NCI-H345 treated with DMSO at 0.1 percent for 48 hours (cell line): ENCODE measurements around the gene RPS6KA2.
"Not testable (repeated sequence)": the region's sequence is repeated elsewhere in the genome, so short reads cannot be mapped to it uniquely, and the experiment has no call there.

ENCODE experiments used
- DNase-seq: peaks from one replicate; lab custom pipeline; 2025; ENCODE audit not compliant: unreplicated experiment; lab: John Stamatoyannopoulos, UW

Gene RPS6KA2

GRCh38 chr6:166538297-166539010 lies 88.6 kb downstream of the RPS6KA2 start:
- DNase-seq, result no peak

- DNase-seq, result no peak
These were observed 92.2 kb downstream of the RPS6KA2 start for GRCh38 chr6:166534658-166535406.

GRCh38 chr6:166533205-166533824 lies 93.7 kb downstream of the RPS6KA2 start:
- no peak for DNase-seq

GRCh38 chr6:166532302-166532701 lies 94.7 kb downstream of the RPS6KA2 start:
- no peak for DNase-seq

- no peak for DNase-seq
These were observed 96.6 kb downstream of the RPS6KA2 start for GRCh38 chr6:166530211-166531095.

GRCh38 chr6:166529586-166529985 lies 97.5 kb downstream of the RPS6KA2 start:
- DNase-seq, result no peak

GRCh38 chr6:166529058-166529457 lies 98.0 kb downstream of the RPS6KA2 start:
- not testable (repeated sequence) for DNase-seq

- no peak for DNase-seq
These were observed 99.2 kb downstream of the RPS6KA2 start for GRCh38 chr6:166527849-166528248.

GRCh38 chr6:166526937-166527336 lies 100.1 kb downstream of the RPS6KA2 start:
- DNase-seq, result no peak

GRCh38 chr6:166525567-166525966 lies 101.5 kb downstream of the RPS6KA2 start:
- no peak for DNase-seq

- no peak for DNase-seq
These were observed 103.1 kb downstream of the RPS6KA2 start for GRCh38 chr6:166523782-166524559.

- no peak for DNase-seq
These were observed 105.9 kb downstream of the RPS6KA2 start for GRCh38 chr6:166520905-166521834.

- DNase-seq, result no peak
These were observed 110.7 kb downstream of the RPS6KA2 start for GRCh38 chr6:166516251-166516884.

- DNase-seq, result no peak
These were observed 111.8 kb downstream of the RPS6KA2 start for GRCh38 chr6:166515072-166515810.

GRCh38 chr6:166514196-166514595 lies 112.9 kb downstream of the RPS6KA2 start:
- no peak for DNase-seq

GRCh38 chr6:166512567-166512966 lies 114.5 kb downstream of the RPS6KA2 start:
- DNase-seq, result no peak

GRCh38 chr6:166511316-166511715 lies 115.7 kb downstream of the RPS6KA2 start:
- no peak for DNase-seq

GRCh38 chr6:166509193-166509592 lies 117.9 kb downstream of the RPS6KA2 start:
- DNase-seq, result no peak
